ENCODE data around the gene MYBBP1A.

MYBBP1A gene

GRCh38 chr17:4515501-4515900 lies 39.7 kb downstream of the MYBBP1A start:
- DNase-seq = no peak

GRCh38 chr17:4514779-4515178 lies 40.4 kb downstream of the MYBBP1A start:
- DNase-seq = no peak

- DNase-seq = no peak
Measured at GRCh38 chr17:4514206-4514605, 41.0 kb downstream of the MYBBP1A start.

GRCh38 chr17:4513113-4514032 lies 41.8 kb downstream of the MYBBP1A start:
- DNase-seq = no peak

- DNase-seq = no peak
Measured at GRCh38 chr17:4512156-4513112, 42.8 kb downstream of the MYBBP1A start.

- DNase-seq = no peak
Measured at GRCh38 chr17:4511199-4511932, 43.8 kb downstream of the MYBBP1A start.

GRCh38 chr17:4510618-4510941 lies 44.6 kb downstream of the MYBBP1A start:
- DNase-seq = no peak

GRCh38 chr17:4509923-4510617 lies 45.1 kb downstream of the MYBBP1A start:
- no peak for DNase-seq

GRCh38 chr17:4509401-4509800 lies 45.8 kb downstream of the MYBBP1A start:
- no peak for DNase-seq

GRCh38 chr17:4508207-4508606 lies 47.0 kb downstream of the MYBBP1A start:
- no peak for DNase-seq

- no peak for DNase-seq
Measured at GRCh38 chr17:4507361-4508111, 47.6 kb downstream of the MYBBP1A start.

- no peak for DNase-seq
Measured at GRCh38 chr17:4506892-4507291, 48.3 kb downstream of the MYBBP1A start.

GRCh38 chr17:4506175-4506813 lies 48.9 kb downstream of the MYBBP1A start:
- DNase-seq = no peak

GRCh38 chr17:4505187-4505586 lies 50.0 kb downstream of the MYBBP1A start:
- DNase-seq = no peak

- DNase-seq = no peak
Measured at GRCh38 chr17:4504188-4504587, 51.0 kb downstream of the MYBBP1A start.

GRCh38 chr17:4503283-4504025 lies 51.7 kb downstream of the MYBBP1A start:
- DNase-seq = no peak

GRCh38 chr17:4502466-4503154 lies 52.6 kb downstream of the MYBBP1A start:
- no peak for DNase-seq

- no peak for DNase-seq
Measured at GRCh38 chr17:4501295-4501949, 53.8 kb downstream of the MYBBP1A start.

GRCh38 chr17:4500191-4500571 lies 55.0 kb downstream of the MYBBP1A start:
- DNase-seq = no peak
